Upper lobe of left lung (tissue), 4 donors: Measurements from ENCODE around the gene TACC2.

Source experiments
- CTCF ChIP-seq, 6 experiments: fragments of 450-650 bp in 4 of 6; fragments of 200-600 bp in 2 of 6; sonication (generic) in 2 of 6; IDR thresholded peaks; one replicate each; pipeline ENCODE4 v1.5.1; 2016 to 2019; ENCODE audit warnings: antibody characterized with exemption in 6 of 6
- POLR2A ChIP-seq, 4 donors: fragments of 450-650 bp; IDR thresholded peaks; one replicate each; pipeline ENCODE4 v1.5.1; 2016 to 2017; ENCODE audit warnings: antibody characterized with exemption in 4 of 4, mild to moderate bottlenecking in 2 of 4
- POLR2AphosphoS5 ChIP-seq, 2 donors: sonication (generic); formaldehyde crosslinking; IDR thresholded peaks; one replicate each; pipeline ENCODE4 v1.5.1; 2017; ENCODE audit warnings: antibody characterized with exemption in 2 of 2

GRCh38 chr10:122126763-122127659, 138.0 kb downstream of the TACC2 start:
- TF ChIP-seq POLR2A (IDR thresholded peaks at IDR 0.05) (peak in 3 of 4 donors; percentile 70 to 96 (median 92)), CTCF (IDR thresholded peaks at IDR 0.05) (no peak), POLR2AphosphoS5 (IDR thresholded peaks at IDR 0.05) (peak; percentile 44 to 95)
